ENCODE results near the gene MLH3.

Gene MLH3

GRCh38 chr14:75015496-75015895 is 35.8 kb downstream of the MLH3 start:
- H3K4me3 ChIP-seq (ENCODE audit: low read depth, low read length): no peak overlapping the region
- TF ChIP-seq MAX (IDR thresholded peaks at IDR 0.05; ENCODE audit: low read depth, low read length) (no peak), CTCF (IDR thresholded peaks at IDR 0.05; ENCODE audit: low read depth, low read length) (no peak), MYC (IDR thresholded peaks at IDR 0.05; ENCODE audit: low read depth, low read length) (no peak), POLR2A (IDR thresholded peaks at IDR 0.05; ENCODE audit: extremely low read depth, insufficient read length) (no peak)
- no peak for DNase-seq (ENCODE audit: low read depth)

- no peak overlapping the region for H3K4me3 ChIP-seq (ENCODE audit: low read depth, low read length)
- TF ChIP-seq MYC (IDR thresholded peaks at IDR 0.05; ENCODE audit: low read depth, low read length): no peak
- TF ChIP-seq MAX (IDR thresholded peaks at IDR 0.05; ENCODE audit: low read depth, low read length): no peak
- no peak for TF ChIP-seq POLR2A (IDR thresholded peaks at IDR 0.05; ENCODE audit: extremely low read depth, insufficient read length)
- no peak for TF ChIP-seq CTCF (IDR thresholded peaks at IDR 0.05; ENCODE audit: low read depth, low read length)
- DNase-seq (ENCODE audit: low read depth): no peak
Observed at GRCh38 chr14:75013290-75013689, 38.0 kb downstream of the MLH3 start.

GRCh38 chr14:75011356-75011994 is 39.8 kb downstream of the MLH3 start:
- no peak overlapping the region for H3K4me3 ChIP-seq (ENCODE audit: low read depth, low read length)
- peak; percentile 4 for DNase-seq (ENCODE audit: low read depth)
- no peak for TF ChIP-seq MYC (IDR thresholded peaks at IDR 0.05; ENCODE audit: low read depth, low read length)
- no peak for TF ChIP-seq CTCF (IDR thresholded peaks at IDR 0.05; ENCODE audit: low read depth, low read length)
- TF ChIP-seq POLR2A (IDR thresholded peaks at IDR 0.05; ENCODE audit: extremely low read depth, insufficient read length): no peak
- no peak for TF ChIP-seq MAX (IDR thresholded peaks at IDR 0.05; ENCODE audit: low read depth, low read length)

GRCh38 chr14:75010472-75011093 is 40.7 kb downstream of the MLH3 start:
- H3K4me3 ChIP-seq (ENCODE audit: low read depth, low read length): no peak overlapping the region
- DNase-seq (ENCODE audit: low read depth): no peak
- TF ChIP-seq POLR2A (IDR thresholded peaks at IDR 0.05; ENCODE audit: extremely low read depth, insufficient read length) (no peak), MAX (IDR thresholded peaks at IDR 0.05; ENCODE audit: low read depth, low read length) (no peak), MYC (IDR thresholded peaks at IDR 0.05; ENCODE audit: low read depth, low read length) (no peak), CTCF (IDR thresholded peaks at IDR 0.05; ENCODE audit: low read depth, low read length) (no peak)

GRCh38 chr14:75009176-75009575 is 42.1 kb downstream of the MLH3 start:
- DNase-seq (ENCODE audit: low read depth): no peak
- H3K4me3 ChIP-seq (ENCODE audit: low read depth, low read length): no peak overlapping the region
- TF ChIP-seq POLR2A (IDR thresholded peaks at IDR 0.05; ENCODE audit: extremely low read depth, insufficient read length) (no peak), MAX (IDR thresholded peaks at IDR 0.05; ENCODE audit: low read depth, low read length) (no peak), MYC (IDR thresholded peaks at IDR 0.05; ENCODE audit: low read depth, low read length) (no peak), CTCF (IDR thresholded peaks at IDR 0.05; ENCODE audit: low read depth, low read length) (no peak)

All from NB4 (cell line).